Neural progenitor cell (in vitro differentiated cells): Measurements from ENCODE around the gene SPAG8. TPM values are rescaled to one million over a fixed set of nuclear protein-coding genes. Genes with fewer than 3 reads are reported as not detected.
A peak's percentile ranks its signal among the peaks of the same experiment; 100 is the strongest.

Source experiments
- DNase-seq: peaks from one replicate; pipeline ENCODE4 v3.0.0-alpha.2; 2016; ENCODE audit warnings: low spot score
- H2AFZ ChIP-seq: fragments of 200-600 bp; sonication (generic); replicated peaks from 2 replicates; pipeline ENCODE4 v1.6.1; 2016; ENCODE audit warnings: antibody characterized with exemption
- H3F3A ChIP-seq: fragments of 200-600 bp; sonication (generic); 2 replicates; pipeline ENCODE4 v1.6.1; 2016; ENCODE audit warnings: antibody characterized with exemption, low read depth
- H3K27ac ChIP-seq: fragments of 200-600 bp; sonication (generic); 2 replicates; pipeline ENCODE4 v1.5.1; 2016; ENCODE audit warnings: mild to moderate bottlenecking
- H3K27me3 ChIP-seq: fragments of 200-600 bp; sonication (generic); 2 replicates; pipeline ENCODE4 v1.6.1; 2016; ENCODE audit warnings: mild to moderate bottlenecking, moderate library complexity
- H3K36me3 ChIP-seq: fragments of 200-600 bp; sonication (generic); 2 replicates; pipeline ENCODE4 v1.5.1; 2016
- H3K4me1 ChIP-seq: fragments of 200-600 bp; sonication (generic); 2 replicates; pipeline ENCODE4 v1.6.1; 2016; ENCODE audit warnings: mixed run types
- H3K4me2 ChIP-seq: fragments of 200-600 bp; sonication (generic); 2 replicates; pipeline ENCODE4 v1.6.1; 2016
- H3K4me3 ChIP-seq: fragments of 200-600 bp; sonication (generic); 2 replicates; pipeline ENCODE4 v1.5.1; 2016
- H3K79me2 ChIP-seq: fragments of 200-600 bp; sonication (generic); 2 replicates; pipeline ENCODE4 v1.6.1; 2016; ENCODE audit warnings: low read depth
- H3K9ac ChIP-seq: fragments of 200-600 bp; sonication (generic); 2 replicates; pipeline ENCODE4 v1.6.1; 2016
- H3K9me3 ChIP-seq: fragments of 200-600 bp; sonication (generic); 2 replicates; pipeline ENCODE4 v1.5.1; 2016; ENCODE audit warnings: low read depth
- H4K20me1 ChIP-seq: fragments of 200-600 bp; sonication (generic); 2 replicates; pipeline ENCODE4 v1.6.1; 2016; ENCODE audit warnings: low read depth
- H3K27ac Mint-ChIP-seq: 3 replicates; pipeline ENCODE4 v1.8.0; 2021; ENCODE audit warnings: mixed read lengths
- H3K27me3 Mint-ChIP-seq: 2 replicates; pipeline ENCODE4 v1.8.0; 2022; ENCODE audit warnings: low read depth, mild to moderate bottlenecking, inconsistent platforms, moderate library complexity, mixed read lengths; ENCODE audit not compliant: insufficient read depth
- H3K36me3 Mint-ChIP-seq: 3 replicates; pipeline ENCODE4 v1.8.0; 2021; ENCODE audit warnings: mixed read lengths
- H3K4me1 Mint-ChIP-seq: 3 replicates; pipeline ENCODE4 v1.8.0; 2021; ENCODE audit warnings: mixed read lengths
- H3K4me3 Mint-ChIP-seq: 3 replicates; pipeline ENCODE4 v1.8.0; 2021; ENCODE audit warnings: mild to moderate bottlenecking, moderate library complexity, mixed read lengths
- H3K9me3 Mint-ChIP-seq: 3 replicates; pipeline ENCODE4 v1.8.0; 2020; ENCODE audit warnings: mixed read lengths
- CTCF ChIP-seq: fragments of 200-600 bp; sonication (generic); IDR thresholded peaks from 2 replicates; pipeline ENCODE4 v1.5.1; 2017; ENCODE audit warnings: antibody characterized with exemption, mild to moderate bottlenecking
- EZH2 ChIP-seq: fragments of 200-600 bp; sonication (generic); IDR thresholded peaks from 2 replicates; pipeline ENCODE4 v1.6.1; 2017; ENCODE audit warnings: antibody characterized with exemption, mild to moderate bottlenecking, moderate library complexity
- EZH2phosphoT487 ChIP-seq: fragments of 200-600 bp; sonication (generic); IDR thresholded peaks from 2 replicates; pipeline ENCODE4 v1.6.1; 2017; ENCODE audit warnings: antibody characterized with exemption
- total RNA-seq: library from RNA; depleted of rRNA; stranded (reverse); fragments of >200 nt; gene quantifications from 2 replicates; pipeline ENCODE4 v1.2.3, GENCODE V29; 2015; ENCODE audit warnings: low replicate concordance

Gene SPAG8
- total RNA-seq, 1 donor from 2014 or later: 1.6 TPM

DNA sequence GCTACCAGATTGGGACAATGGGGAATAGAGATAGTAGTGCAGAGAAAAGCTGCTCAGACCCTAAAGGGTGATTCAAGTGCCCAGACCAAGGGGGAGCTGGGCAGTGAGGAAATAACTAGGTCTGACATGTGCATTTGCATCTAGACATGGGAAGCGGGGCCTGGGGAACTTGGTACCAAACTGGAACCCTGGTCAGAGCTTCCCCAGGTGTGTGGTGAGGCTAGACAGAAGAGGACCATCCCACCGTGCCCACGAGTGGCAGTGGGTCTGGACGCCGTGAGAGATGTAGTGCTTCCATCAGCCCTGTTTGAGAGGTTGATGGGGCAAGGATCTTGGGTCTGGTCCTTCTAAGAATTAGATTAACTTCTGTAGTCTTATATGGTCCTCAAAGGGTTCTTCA lies 24.5 kb upstream of the SPAG8 start:
- no peaks in the 10 kb centered on the region for H3K27me3 ChIP-seq
- no peaks in the 10 kb centered on the region for H3K36me3 ChIP-seq
- H3K27ac ChIP-seq: no peak overlapping the region
- no peaks in the 10 kb centered on the region for H3F3A ChIP-seq
- Mint-ChIP-seq H3K27ac (no peak overlapping the region), H3K27me3 (peaks cover 2% of the 10 kb centered on the region), H3K4me3 (no peak overlapping the region), H3K4me1 (peaks cover 18% of the 10 kb centered on the region), H3K9me3 (no peaks in the 10 kb centered on the region), H3K36me3 (peaks cover 4% of the 10 kb centered on the region)
- no peaks in the 10 kb centered on the region for H3K79me2 ChIP-seq
- no peaks in the 10 kb centered on the region for H3K4me1 ChIP-seq
- peaks cover 4% of the 10 kb centered on the region for H4K20me1 ChIP-seq
- H3K4me2 ChIP-seq: no peak overlapping the region
- H3K9ac ChIP-seq: no peak overlapping the region
- H2AFZ ChIP-seq: no peak overlapping the region
- no peak for TF ChIP-seq EZH2
- no peak for TF ChIP-seq CTCF
- no peak for TF ChIP-seq EZH2phosphoT487
- no peak for DNase-seq
- H3K9me3 ChIP-seq: no peaks in the 10 kb centered on the region
- no peak overlapping the region for H3K4me3 ChIP-seq

DNA sequence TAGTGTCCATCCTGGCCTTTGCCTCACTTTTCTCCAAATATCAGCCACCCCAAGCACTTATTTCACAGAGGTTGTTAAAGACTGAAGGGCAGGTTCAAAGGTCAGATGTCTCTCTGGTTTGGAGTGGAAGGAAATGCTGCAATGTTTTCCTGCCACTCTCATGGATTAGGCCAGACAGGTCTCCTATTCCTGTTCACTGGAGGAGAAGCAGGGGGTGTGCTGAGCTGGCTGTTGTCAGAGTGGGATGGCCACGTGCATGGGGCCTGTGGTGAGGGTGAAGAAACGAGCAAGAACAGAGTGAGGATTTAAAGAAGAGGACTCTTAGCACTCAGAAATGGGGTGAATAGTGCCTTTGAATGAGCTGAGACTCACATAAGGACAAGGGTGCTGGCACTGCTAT lies 23.7 kb upstream of the SPAG8 start:
- no peaks in the 10 kb centered on the region for H3K27me3 ChIP-seq
- DNase-seq: no peak
- no peak overlapping the region for H2AFZ ChIP-seq
- no peak overlapping the region for H3K9ac ChIP-seq
- Mint-ChIP-seq H3K9me3 (no peaks in the 10 kb centered on the region), H3K4me1 (peaks cover 26% of the 10 kb centered on the region), H3K36me3 (peaks cover 4% of the 10 kb centered on the region), H3K4me3 (no peak overlapping the region), H3K27me3 (peaks cover 2% of the 10 kb centered on the region), H3K27ac (no peak overlapping the region)
- no peak overlapping the region for H3K27ac ChIP-seq
- H3K4me1 ChIP-seq: no peaks in the 10 kb centered on the region
- no peaks in the 10 kb centered on the region for H3K79me2 ChIP-seq
- H3K4me2 ChIP-seq: no peak overlapping the region
- no peaks in the 10 kb centered on the region for H3K9me3 ChIP-seq
- no peaks in the 10 kb centered on the region for H3F3A ChIP-seq
- TF ChIP-seq EZH2phosphoT487 (no peak), CTCF (no peak), EZH2 (no peak)
- H3K36me3 ChIP-seq: no peaks in the 10 kb centered on the region
- no peak overlapping the region for H3K4me3 ChIP-seq
- H4K20me1 ChIP-seq: peaks cover 4% of the 10 kb centered on the region

DNA sequence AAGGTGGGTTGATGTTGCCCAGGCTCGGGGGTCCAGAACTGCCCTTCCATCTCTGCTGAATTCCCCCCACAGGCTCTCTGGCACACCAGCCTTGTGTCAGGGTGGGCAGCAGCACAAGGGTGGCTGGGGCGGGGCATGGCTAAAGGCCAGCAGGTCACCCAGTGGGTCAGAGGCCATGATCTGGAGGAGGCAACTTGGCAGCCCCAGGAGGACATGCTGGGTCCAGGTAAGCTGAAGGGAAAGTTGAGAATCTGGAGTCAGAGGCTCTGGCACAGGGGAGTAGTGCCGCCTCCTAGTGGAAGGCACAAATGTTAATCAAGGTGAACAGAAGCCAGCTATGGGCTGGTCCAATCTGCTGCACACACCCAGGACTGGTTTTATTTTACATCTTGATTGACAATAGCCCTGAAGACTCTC lies 23.2 kb upstream of the SPAG8 start:
- DNase-seq: peak; percentile 42
- Histone ChIP-seq H3K9me3 (no peaks in the 10 kb centered on the region), H2AFZ (no peak overlapping the region), H3K79me2 (no peaks in the 10 kb centered on the region), H4K20me1 (peaks cover 7% of the 10 kb centered on the region), H3K27me3 (no peaks in the 10 kb centered on the region), H3K27ac (no peak overlapping the region), H3K4me3 (no peak overlapping the region), H3K9ac (no peak overlapping the region), H3K36me3 (no peaks in the 10 kb centered on the region), H3F3A (no peaks in the 10 kb centered on the region), H3K4me2 (no peak overlapping the region), H3K4me1 (peaks cover under 1% of the 10 kb centered on the region)
- H3K4me3 Mint-ChIP-seq: no peak overlapping the region
- H3K36me3 Mint-ChIP-seq: peaks cover 4% of the 10 kb centered on the region
- no peaks in the 10 kb centered on the region for H3K9me3 Mint-ChIP-seq
- H3K27me3 Mint-ChIP-seq: peaks cover 2% of the 10 kb centered on the region
- peaks cover 29% of the 10 kb centered on the region for H3K4me1 Mint-ChIP-seq
- TF ChIP-seq CTCF (peak; percentile 55), EZH2phosphoT487 (no peak)
- no peak overlapping the region for H3K27ac Mint-ChIP-seq
